Muscle of back (tissue), 13 donors: Measurements from ENCODE around the gene TGFBR2. TPM values are rescaled to one million over a fixed set of nuclear protein-coding genes. Genes with fewer than 3 reads are reported as not detected.
A peak's percentile ranks its signal among the peaks of the same experiment; 100 is the strongest.

ENCODE experiments used
- DNase-seq, 3 donors: peaks; one replicate each; pipeline versions ENCODE4 v3.0.0 to v3.0.0-alpha.2; 2013
- long read RNA-seq, 9 donors: transcript quantifications; one replicate each; lab custom pipeline, GENCODE V29; 2026
- polyA plus RNA-seq, 10 donors: library from polyadenylated mRNA; unstranded; fragments of 120-200 nt; gene quantifications; one replicate each; pipeline ENCODE4 v1.2.1, GENCODE V29; 2013; ENCODE audit not compliant: insufficient read length in 10 of 10

Gene TGFBR2
- polyA plus RNA-seq, result 100 to 1,000 TPM in 1 of 10 donors, 10 to 100 TPM in 9; 69.1 to 104 (median 80.8) TPM
- long read RNA-seq, donor 1, full-length matches to known transcripts, result 10 of 22 reads
- long read RNA-seq, donor 1, partial matches to known transcripts, result 12 of 22 reads
- long read RNA-seq, donor 1, other reads (novel, unspliced or antisense), result 0 of 22 reads
- long read RNA-seq, donor 2, full-length matches to known transcripts, result 13 of 26 reads
- long read RNA-seq, donor 2, partial matches to known transcripts, result 5 of 26 reads
- long read RNA-seq, donor 2, other reads (novel, unspliced or antisense), result 8 of 26 reads
- long read RNA-seq, donor 3, result 0 reads
- long read RNA-seq, donor 4, full-length matches to known transcripts, result 14 of 14 reads
- long read RNA-seq, donor 4, partial matches to known transcripts, result 0 of 14 reads
- long read RNA-seq, donor 4, other reads (novel, unspliced or antisense), result 0 of 14 reads
- long read RNA-seq, donor 5, full-length matches to known transcripts, result 18 of 30 reads
- long read RNA-seq, donor 5, partial matches to known transcripts, result 12 of 30 reads
- long read RNA-seq, donor 5, other reads (novel, unspliced or antisense), result 0 of 30 reads
- long read RNA-seq, donor 6, full-length matches to known transcripts, result 27 of 45 reads
- long read RNA-seq, donor 6, partial matches to known transcripts, result 18 of 45 reads
- long read RNA-seq, donor 6, other reads (novel, unspliced or antisense), result 0 of 45 reads
- long read RNA-seq, donor 7, full-length matches to known transcripts, result 14 of 22 reads
- long read RNA-seq, donor 7, partial matches to known transcripts, result 8 of 22 reads
- long read RNA-seq, donor 7, other reads (novel, unspliced or antisense), result 0 of 22 reads
- long read RNA-seq, donor 8, full-length matches to known transcripts, result 9 of 21 reads
- long read RNA-seq, donor 8, partial matches to known transcripts, result 12 of 21 reads
- long read RNA-seq, donor 8, other reads (novel, unspliced or antisense), result 0 of 21 reads
- long read RNA-seq, donor 9, full-length matches to known transcripts, result 1 of 1 reads
- long read RNA-seq, donor 9, partial matches to known transcripts, result 0 of 1 reads
- long read RNA-seq, donor 9, other reads (novel, unspliced or antisense), result 0 of 1 reads

- peak; percentile 92 to 96 (median 92) for DNase-seq
These were observed at the start of gene TGFBR2 for GRCh38 chr3:30606301-30607031. Gene TGFBR2, plus strand, starts transcription at chr3:30606601. Its CDS starts 283 bp downstream, at chr3:30606884.

- peak in 1 of 3 donors; percentile 18 for DNase-seq
These were observed 48.6 kb upstream of the TGFBR2 start for GRCh38 chr3:30557746-30558303.

GRCh38 chr3:30563956-30564355 is 42.4 kb upstream of the TGFBR2 start:
- DNase-seq, result no peak

- DNase-seq, result no peak
These were observed 39.2 kb upstream of the TGFBR2 start for GRCh38 chr3:30567139-30567753.

GRCh38 chr3:30576946-30577345 is 29.5 kb upstream of the TGFBR2 start:
- no peak for DNase-seq

GRCh38 chr3:30577788-30578187 is 28.6 kb upstream of the TGFBR2 start:
- no peak for DNase-seq

GRCh38 chr3:30578479-30578878 is 27.9 kb upstream of the TGFBR2 start:
- peak in 1 of 3 donors; percentile 51 for DNase-seq

GRCh38 chr3:30578986-30579579 is 27.3 kb upstream of the TGFBR2 start:
- no peak for DNase-seq

GRCh38 chr3:30581067-30581585 is 25.3 kb upstream of the TGFBR2 start:
- no peak for DNase-seq

- no peak for DNase-seq
These were observed 24.4 kb upstream of the TGFBR2 start for GRCh38 chr3:30581982-30582381.

GRCh38 chr3:30583973-30584372 is 22.4 kb upstream of the TGFBR2 start:
- no peak for DNase-seq

GRCh38 chr3:30585654-30586053 is 20.7 kb upstream of the TGFBR2 start:
- DNase-seq, result no peak

GRCh38 chr3:30586096-30586805 is 20.1 kb upstream of the TGFBR2 start:
- no peak for DNase-seq

GRCh38 chr3:30586806-30587486 is 19.5 kb upstream of the TGFBR2 start:
- no peak for DNase-seq

- no peak for DNase-seq
These were observed 18.5 kb upstream of the TGFBR2 start for GRCh38 chr3:30587904-30588303.

- no peak for DNase-seq
These were observed 10.2 kb upstream of the TGFBR2 start for GRCh38 chr3:30596152-30596551.

GRCh38 chr3:30597131-30597768 is 9.2 kb upstream of the TGFBR2 start:
- DNase-seq, result no peak

GRCh38 chr3:30597769-30598134 is 8.6 kb upstream of the TGFBR2 start:
- no peak for DNase-seq
